WERI-Rb-1 (cell line): Measurements from ENCODE around the gene ZHX3.

Experiments
- DNase-seq: peaks from one replicate; pipeline ENCODE4 v3.0.0-alpha.2; 2020
- H3K27ac ChIP-seq: fragments of 250-450 bp; sonication (Bioruptor Pico); 2 replicates; pipeline ENCODE4 v1.5.1; 2020; ENCODE audit warnings: mild to moderate bottlenecking, moderate library complexity
- H3K27me3 ChIP-seq: fragments of 250-450 bp; sonication (Bioruptor Pico); 2 replicates; pipeline ENCODE4 v1.5.1; 2021; ENCODE audit warnings: mild to moderate bottlenecking, low read depth, moderate library complexity; ENCODE audit not compliant: insufficient read depth, severe bottlenecking
- H3K36me3 ChIP-seq: fragments of 250-450 bp; sonication (Bioruptor Pico); 2 replicates; pipeline ENCODE4 v1.5.1; 2020; ENCODE audit warnings: mild to moderate bottlenecking, moderate library complexity
- H3K4me3 ChIP-seq: 2 replicates; pipeline ENCODE4 v1.5.1; 2011; ENCODE audit warnings: low read depth, mild to moderate bottlenecking, control low read depth, low read length
- H3K9me3 ChIP-seq: fragments of 250-450 bp; sonication (Bioruptor Pico); 2 replicates; pipeline ENCODE4 v1.5.1; 2021; ENCODE audit warnings: mild to moderate bottlenecking, moderate library complexity; ENCODE audit not compliant: severe bottlenecking
- TF ChIP-seq, protein P1 (sequence below): IDR thresholded peaks from 2 replicates; pipeline ENCODE4 v1.5.1; 2011; ENCODE audit warnings: low read depth, mild to moderate bottlenecking, control low read depth, inconsistent platforms, low read length

Gene ZHX3

DNA sequence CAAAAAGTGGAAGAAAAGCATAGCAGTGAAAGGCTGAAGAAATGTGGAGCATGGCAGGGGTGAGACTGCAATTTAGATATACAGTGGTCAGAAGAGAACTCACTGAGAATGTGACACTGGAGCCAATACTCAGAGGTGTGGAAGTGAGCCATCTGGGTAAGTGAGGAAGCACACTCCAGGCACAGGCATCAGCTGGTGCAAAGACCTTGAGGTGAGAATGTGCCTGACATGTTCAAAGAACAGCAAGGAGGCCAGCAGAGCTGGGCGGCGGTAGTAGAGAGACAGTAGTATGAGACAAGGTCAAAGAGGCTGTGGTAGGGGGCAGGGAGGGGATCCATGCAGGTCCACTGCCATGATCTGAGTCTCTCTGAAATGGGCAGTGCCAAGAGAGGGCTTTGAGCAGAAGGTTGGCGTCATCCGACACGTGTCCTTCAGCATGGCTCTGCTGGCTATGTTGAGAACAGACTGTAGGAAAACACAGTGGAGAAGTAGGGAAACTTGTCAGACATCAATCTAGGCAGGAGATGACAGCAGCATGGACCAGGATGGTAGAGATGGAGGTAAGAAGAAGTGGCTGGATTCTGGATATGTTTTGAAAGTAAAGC lies 95.8 kb downstream of the ZHX3 start:
- TF ChIP-seq, protein P1, sequence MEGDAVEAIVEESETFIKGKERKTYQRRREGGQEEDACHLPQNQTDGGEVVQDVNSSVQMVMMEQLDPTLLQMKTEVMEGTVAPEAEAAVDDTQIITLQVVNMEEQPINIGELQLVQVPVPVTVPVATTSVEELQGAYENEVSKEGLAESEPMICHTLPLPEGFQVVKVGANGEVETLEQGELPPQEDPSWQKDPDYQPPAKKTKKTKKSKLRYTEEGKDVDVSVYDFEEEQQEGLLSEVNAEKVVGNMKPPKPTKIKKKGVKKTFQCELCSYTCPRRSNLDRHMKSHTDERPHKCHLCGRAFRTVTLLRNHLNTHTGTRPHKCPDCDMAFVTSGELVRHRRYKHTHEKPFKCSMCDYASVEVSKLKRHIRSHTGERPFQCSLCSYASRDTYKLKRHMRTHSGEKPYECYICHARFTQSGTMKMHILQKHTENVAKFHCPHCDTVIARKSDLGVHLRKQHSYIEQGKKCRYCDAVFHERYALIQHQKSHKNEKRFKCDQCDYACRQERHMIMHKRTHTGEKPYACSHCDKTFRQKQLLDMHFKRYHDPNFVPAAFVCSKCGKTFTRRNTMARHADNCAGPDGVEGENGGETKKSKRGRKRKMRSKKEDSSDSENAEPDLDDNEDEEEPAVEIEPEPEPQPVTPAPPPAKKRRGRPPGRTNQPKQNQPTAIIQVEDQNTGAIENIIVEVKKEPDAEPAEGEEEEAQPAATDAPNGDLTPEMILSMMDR, result no peak
- Histone ChIP-seq H3K9me3 (no peaks in the 10 kb centered on the region), H3K4me3 (no peak overlapping the region), H3K27me3 (no peaks in the 10 kb centered on the region), H3K27ac (no peak overlapping the region), H3K36me3 (no peaks in the 10 kb centered on the region)
- no peak for DNase-seq

DNA sequence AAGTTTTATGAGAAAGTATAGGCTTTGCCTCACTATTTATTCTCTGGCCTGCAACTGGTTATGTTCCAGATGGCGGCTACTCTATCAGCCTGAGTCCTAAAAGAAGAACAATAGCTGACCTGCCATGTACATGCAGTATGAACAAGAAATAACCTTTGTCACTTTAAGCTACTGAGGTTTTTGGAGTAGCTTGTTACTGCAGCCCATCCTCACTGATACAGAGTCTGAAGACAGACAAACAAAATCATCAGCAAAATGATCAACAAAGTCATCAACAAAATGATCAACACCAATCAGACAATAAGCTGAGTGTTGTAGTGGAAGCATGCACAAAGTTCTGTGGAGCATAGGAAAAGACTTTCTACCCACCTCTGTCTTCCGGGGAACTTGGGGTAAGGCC lies 97.7 kb downstream of the ZHX3 start:
- Histone ChIP-seq H3K27me3 (no peaks in the 10 kb centered on the region), H3K4me3 (no peak overlapping the region), H3K27ac (no peak overlapping the region), H3K36me3 (no peaks in the 10 kb centered on the region), H3K9me3 (no peaks in the 10 kb centered on the region)
- DNase-seq, result no peak
- TF ChIP-seq, protein P1, result no peak

DNA sequence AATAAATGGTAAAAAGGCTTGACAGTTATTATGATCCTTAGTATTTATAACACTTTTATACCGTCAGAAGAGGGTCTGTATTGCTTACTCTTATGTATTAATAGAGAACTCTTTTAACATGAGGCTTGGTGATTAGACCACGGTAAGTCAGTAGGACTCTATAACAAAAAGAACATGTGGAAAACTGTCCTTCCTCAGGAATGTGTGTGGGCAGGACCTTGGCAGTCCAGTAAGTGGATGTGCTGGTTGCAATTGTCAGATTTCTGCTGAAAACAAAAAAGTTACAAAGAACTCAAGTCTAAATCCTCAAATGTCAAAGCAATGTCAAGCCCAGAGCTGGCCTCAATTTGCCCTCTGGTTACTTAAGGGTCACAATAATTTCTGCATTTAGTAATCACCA lies 99.1 kb downstream of the ZHX3 start:
- TF ChIP-seq, protein P1, result no peak
- no peaks in the 10 kb centered on the region for H3K27me3 ChIP-seq
- H3K9me3 ChIP-seq, result no peaks in the 10 kb centered on the region
- H3K4me3 ChIP-seq, result no peak overlapping the region
- no peak overlapping the region for H3K27ac ChIP-seq
- no peak for DNase-seq
- no peaks in the 10 kb centered on the region for H3K36me3 ChIP-seq

DNA sequence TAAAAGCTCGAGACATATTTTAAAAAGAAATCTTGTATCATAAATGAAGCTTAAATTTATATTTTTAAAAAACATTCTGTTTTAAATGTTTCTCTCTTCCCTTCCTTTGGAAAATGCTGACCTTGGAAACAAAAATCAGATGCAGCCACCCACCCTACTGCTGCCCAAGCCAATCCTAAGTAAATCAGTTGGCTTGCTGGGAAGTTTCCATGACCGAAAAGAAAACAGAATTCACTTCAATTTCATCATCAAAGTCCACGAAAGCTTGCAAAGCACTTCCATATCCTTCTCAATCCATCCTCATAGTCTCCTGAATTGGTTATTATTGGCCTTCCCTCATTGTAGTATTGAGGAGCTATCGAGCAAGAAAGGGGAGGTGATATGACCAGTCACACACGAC lies 100.1 kb downstream of the ZHX3 start:
- no peak overlapping the region for H3K4me3 ChIP-seq
- TF ChIP-seq, protein P1, result no peak
- no peaks in the 10 kb centered on the region for H3K36me3 ChIP-seq
- H3K27ac ChIP-seq, result no peak overlapping the region
- no peaks in the 10 kb centered on the region for H3K27me3 ChIP-seq
- no peaks in the 10 kb centered on the region for H3K9me3 ChIP-seq
- DNase-seq, result no peak

- Histone ChIP-seq H3K36me3 (no peaks in the 10 kb centered on the region), H3K4me3 (no peak overlapping the region), H3K27ac (no peak overlapping the region), H3K27me3 (no peaks in the 10 kb centered on the region), H3K9me3 (no peaks in the 10 kb centered on the region)
- TF ChIP-seq, protein P1, result no peak
- no peak for DNase-seq
These were observed 102.9 kb downstream of the ZHX3 start for GRCh38 chr20:41214666-41215065.

DNA sequence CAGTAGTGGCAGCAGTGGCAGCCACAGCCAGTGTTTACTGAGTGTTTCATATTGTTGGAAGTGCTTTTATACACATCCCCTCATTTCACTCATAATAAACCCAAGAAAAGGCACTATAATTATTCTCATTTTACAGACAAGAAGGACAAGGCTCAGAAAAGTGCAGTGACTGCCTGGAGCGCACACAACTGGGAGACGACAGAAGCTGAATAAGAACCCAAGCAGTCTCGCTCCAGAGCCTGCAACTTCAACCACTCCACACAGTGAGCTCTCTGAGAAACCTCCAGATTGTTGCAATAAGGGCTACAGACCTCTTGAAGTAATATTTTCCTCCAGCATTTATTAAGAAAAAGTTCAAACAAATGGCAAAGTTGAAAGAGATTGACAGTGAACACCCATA lies 103.3 kb downstream of the ZHX3 start:
- Histone ChIP-seq H3K9me3 (no peaks in the 10 kb centered on the region), H3K27ac (no peak overlapping the region), H3K36me3 (no peaks in the 10 kb centered on the region), H3K4me3 (no peak overlapping the region), H3K27me3 (no peaks in the 10 kb centered on the region)
- no peak for DNase-seq
- TF ChIP-seq, protein P1, result no peak
